A549 treated with ZK216348 at 1 μM for 4 hours (cell line): ENCODE results near the gene ARMCX5. TPM values are rescaled to one million over a fixed set of nuclear protein-coding genes. Genes with fewer than 3 reads are reported as not detected.

Source experiments
- total RNA-seq: library from RNA; stranded (reverse); fragments of 200-300 nt; extraction: Qiagen RNA extraction; gene quantifications from 5 replicates; pipeline ENCODE4 v1.2.3, GENCODE V29; 2022; ENCODE audit warnings: low read depth

The ARMCX5 gene
- total RNA-seq, result 8.8 to 11.5 TPM (median 10.9 TPM) in 5 replicates

DNA sequence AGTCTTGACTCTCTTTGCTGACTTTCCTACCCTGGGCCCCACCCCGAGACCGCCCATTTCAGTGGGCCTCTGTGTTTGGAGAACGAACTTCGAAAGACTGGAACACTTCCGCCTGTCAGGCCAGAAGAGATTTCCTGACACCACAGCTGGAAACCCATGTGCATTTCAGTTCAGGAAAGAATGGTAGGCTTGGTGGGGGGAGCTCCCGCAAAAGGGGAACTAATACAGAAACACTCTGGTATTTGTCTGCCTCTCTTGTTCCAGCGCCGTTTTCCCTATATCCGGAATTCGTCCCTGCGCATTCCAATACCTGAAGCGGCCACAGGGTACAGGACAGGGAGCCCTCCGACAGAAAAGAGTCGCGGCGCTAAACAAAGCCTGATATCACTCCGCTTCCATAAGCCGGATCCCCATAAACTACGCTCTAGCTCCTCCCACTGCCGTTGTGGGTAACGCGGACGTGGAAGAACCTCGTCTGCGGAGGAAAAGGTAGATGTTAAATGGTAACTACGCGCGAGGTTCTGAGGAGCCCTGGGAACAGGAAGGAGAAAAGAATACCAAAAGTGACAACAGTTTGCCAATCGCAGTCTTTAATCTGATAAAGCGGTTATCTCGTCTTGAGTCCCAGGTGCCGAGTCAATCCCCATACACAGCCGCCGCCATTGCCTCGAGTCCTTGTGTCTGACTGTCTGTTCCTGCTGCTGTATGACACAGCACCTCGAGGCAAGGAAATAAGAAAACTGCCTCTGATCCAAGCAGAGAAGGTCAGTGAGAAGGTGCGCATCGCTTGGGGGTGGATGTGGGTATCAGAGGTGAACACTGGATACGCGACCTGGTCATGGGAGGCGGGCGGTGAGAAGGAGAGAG is at the start of gene ARMCX5:
Gene ARMCX5 (plus strand): TSS at position 432 of the 867 bp plus-strand sequence. CDS start 2,627 bp downstream, outside the sequence.

DNA sequence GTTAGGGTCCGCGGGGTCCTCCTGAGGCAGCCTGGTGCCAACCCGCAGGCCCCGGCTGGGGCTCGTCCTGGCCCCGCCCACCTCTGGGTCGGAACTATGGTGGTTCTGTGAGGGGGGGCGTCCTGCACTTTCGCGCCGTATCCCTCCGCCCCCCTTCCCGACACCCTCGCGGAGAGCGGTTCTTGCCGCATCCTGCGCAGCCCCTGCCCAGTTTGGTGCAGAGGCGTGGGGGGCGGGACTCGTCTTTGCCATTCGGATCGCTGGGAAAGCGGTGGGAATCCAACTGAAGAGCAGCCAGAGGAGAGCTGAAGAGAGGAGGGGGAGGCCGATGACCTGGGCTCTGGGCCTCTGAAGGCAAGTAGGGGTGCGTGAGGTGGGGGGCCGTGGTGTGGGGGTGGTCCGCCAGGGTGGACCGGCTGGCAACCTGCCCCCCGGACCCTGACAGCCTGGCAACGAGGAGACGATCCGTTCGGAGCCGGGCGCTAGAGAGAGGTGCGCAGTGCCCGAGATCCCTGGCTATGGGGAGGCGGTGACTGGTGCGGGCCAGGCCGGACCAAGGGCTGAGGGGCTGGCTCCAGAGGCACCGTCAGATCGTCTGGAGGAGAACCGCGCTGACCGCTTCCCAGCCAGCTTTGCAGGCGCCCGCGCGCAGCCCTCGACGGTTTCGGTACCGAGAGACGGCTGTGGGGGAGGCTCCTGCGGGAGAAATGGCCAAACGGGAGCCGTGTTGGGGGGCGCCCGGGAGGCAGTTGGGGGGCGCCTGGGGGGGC is 52.1 kb downstream of the ARMCX5 start, which contains the start of gene GPRASP1:
Gene GPRASP1 (plus strand): TSS at position 242 of the 770 bp plus-strand sequence. CDS start 2,431 bp downstream, outside the sequence.

Other genes starting within 250 kb of the ARMCX5 start
- gene NXF2B, start 159.5 kb upstream of the ARMCX5 start, total RNA-seq, result not detected in 5 replicates
- gene TCP11X2, start 127.7 kb upstream of the ARMCX5 start, total RNA-seq, result not detected in 5 replicates
- gene TMSB15A, start 82.8 kb upstream of the ARMCX5 start, total RNA-seq, result 0.61 to 0.85 TPM (median 0.62 TPM) in 3 of 5 replicates, not detected in the others
- gene GPRASP1, start 52.0 kb downstream of the ARMCX5 start, total RNA-seq, result 0.22 to 0.42 TPM (median 0.34 TPM) in 5 replicates
- gene GPRASP2, start 112.9 kb downstream of the ARMCX5 start, total RNA-seq, result 4.2 to 7.6 TPM (median 6.2 TPM) in 5 replicates
- gene GPRASP3, start 121.2 kb downstream of the ARMCX5 start, total RNA-seq, result 3.1 to 5.0 TPM (median 4.0 TPM) in 5 replicates